ENCODE measurements around the gene CD300LF. TPM values are rescaled to one million over a fixed set of nuclear protein-coding genes. Genes with fewer than 3 reads are reported as not detected.

CD300LF gene
- total RNA-seq, 1 experiment from 2014 or later = not detected

DNA sequence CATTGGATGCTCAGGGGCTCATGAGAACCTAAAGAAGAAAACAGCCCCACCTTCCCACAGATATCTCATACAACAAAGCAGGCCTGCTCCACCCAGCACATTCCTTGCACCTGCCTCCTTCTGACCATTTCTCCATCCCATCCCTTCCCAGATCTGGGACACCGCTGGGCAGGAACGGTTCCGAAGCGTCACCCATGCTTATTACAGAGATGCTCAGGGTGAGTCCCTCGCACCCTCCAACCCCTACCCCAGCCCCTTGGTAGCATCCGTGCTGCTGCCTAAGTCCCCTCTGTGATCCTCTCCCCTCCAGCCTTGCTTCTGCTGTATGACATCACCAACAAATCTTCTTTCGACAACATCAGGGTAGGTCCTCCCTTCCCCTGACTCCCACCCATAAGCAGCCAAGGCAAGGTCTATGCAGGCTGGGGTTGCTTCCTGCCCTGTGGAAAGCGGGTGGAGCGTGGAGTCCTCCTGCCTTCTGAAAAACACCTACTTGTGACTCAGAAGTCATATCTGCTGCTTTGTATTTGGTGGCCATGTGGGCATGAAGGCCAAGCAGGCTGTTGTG is 30.3 kb upstream of the CD300LF start:
- peak in 1 of 2 experiments; percentile 45 for DNase-seq (ENCODE audit: low read depth in 1 of 2, low spot score in 2 of 2)
- Histone ChIP-seq H3K4me1 (replicated peaks) (peaks cover 53% of the 10 kb centered on the region), H3K27ac (no peak overlapping the region), H3K27me3 (replicated peaks) (no peaks in the 10 kb centered on the region), H3K36me3 (no peaks in the 10 kb centered on the region), H3K4me3 (no peak overlapping the region), H3K9me3 (replicated peaks) (no peaks in the 10 kb centered on the region)

- H3K27me3 ChIP-seq (replicated peaks) = peaks cover 5% of the 10 kb centered on the region
- H3K36me3 ChIP-seq = no peaks in the 10 kb centered on the region
- H3K9me3 ChIP-seq (replicated peaks) = no peaks in the 10 kb centered on the region
- H3K4me1 ChIP-seq (replicated peaks) = peaks cover 56% of the 10 kb centered on the region
- no peak overlapping the region for H3K4me3 ChIP-seq
- H3K27ac ChIP-seq = no peak overlapping the region
- DNase-seq (ENCODE audit: low read depth in 1 of 2, low spot score in 2 of 2) = peak; percentile 72 to 73
Observed at GRCh38 chr17:74742153-74742515, 29.4 kb upstream of the CD300LF start.

DNA sequence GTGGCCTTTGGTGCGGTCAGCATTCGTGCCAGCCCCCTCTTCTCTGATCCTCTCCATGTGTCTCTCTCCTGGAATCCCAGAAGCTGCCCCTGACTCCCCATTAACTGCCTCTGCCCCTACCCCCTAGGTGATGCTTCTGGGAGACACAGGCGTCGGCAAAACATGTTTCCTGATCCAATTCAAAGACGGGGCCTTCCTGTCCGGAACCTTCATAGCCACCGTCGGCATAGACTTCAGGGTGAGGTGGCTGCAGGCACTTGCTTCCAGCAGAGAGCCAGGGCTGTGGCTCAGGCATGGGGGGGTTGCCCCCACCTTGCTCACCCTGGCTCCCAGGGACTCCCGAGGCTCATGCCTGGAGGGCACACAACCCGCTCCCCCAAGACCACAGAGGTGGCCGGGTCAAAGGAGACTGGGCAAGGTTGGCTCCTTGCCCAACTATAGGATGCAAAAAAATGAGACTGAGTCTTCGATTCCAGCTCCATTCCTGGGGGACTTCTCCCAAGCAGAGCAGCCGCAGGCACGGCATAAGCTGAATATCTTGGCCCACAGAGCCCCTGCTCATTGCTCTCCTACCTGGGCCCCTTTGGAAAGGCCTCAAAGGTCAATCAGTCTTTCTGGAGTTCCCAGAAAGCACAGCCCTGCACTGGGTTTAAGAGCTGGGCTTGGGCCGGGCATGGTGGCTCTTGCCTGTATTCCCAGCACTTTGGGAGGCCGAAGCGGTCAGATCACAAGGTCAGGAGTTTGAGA is 28.1 kb upstream of the CD300LF start:
- DNase-seq (ENCODE audit: low read depth in 1 of 2, low spot score in 2 of 2) = peak in 1 of 2 experiments; percentile 45
- Histone ChIP-seq H3K9me3 (replicated peaks) (no peaks in the 10 kb centered on the region), H3K36me3 (no peaks in the 10 kb centered on the region), H3K4me3 (no peak overlapping the region), H3K27ac (no peak overlapping the region), H3K4me1 (replicated peaks) (peaks cover 57% of the 10 kb centered on the region), H3K27me3 (replicated peaks) (peaks cover 13% of the 10 kb centered on the region)

- peaks cover 13% of the 10 kb centered on the region for H3K27me3 ChIP-seq (replicated peaks)
- H3K4me1 ChIP-seq (replicated peaks) = peaks cover 57% of the 10 kb centered on the region
- H3K9me3 ChIP-seq (replicated peaks) = no peaks in the 10 kb centered on the region
- no peak overlapping the region for H3K27ac ChIP-seq
- DNase-seq (ENCODE audit: low read depth in 1 of 2, low spot score in 2 of 2) = peak in 1 of 2 experiments; percentile 36
- no peak overlapping the region for H3K4me3 ChIP-seq
- H3K36me3 ChIP-seq = no peaks in the 10 kb centered on the region
Observed at GRCh38 chr17:74740173-74740572, 27.4 kb upstream of the CD300LF start.

DNA sequence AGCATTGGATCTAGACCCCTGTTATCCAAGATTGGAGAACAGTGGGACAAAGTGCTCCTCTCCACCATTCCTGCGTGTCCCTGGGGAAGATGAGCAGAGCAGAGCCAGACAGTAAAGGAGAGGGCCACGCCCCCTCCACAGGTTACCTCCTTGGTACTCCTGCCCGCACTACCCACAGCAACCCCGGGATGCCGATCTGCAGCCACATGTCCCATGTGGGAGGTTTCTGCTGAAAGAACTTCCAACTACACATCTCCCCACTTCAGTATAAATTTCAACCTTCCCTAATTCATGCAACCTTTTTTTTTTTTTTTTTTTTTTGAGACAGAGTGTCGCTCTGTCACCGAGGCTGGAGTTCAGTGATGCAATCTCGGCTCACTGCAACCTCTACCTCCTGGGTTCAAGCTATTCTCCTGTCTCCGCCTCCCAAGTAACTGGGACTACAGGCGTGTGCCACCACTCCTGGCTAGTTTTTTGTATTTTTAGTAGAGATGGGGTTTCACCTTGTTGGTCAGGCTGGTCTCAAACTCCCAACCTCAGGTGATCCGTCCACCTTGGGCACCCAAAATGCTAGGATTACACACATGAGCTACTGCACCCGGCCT is 26.6 kb upstream of the CD300LF start:
- Histone ChIP-seq H3K9me3 (replicated peaks) (no peaks in the 10 kb centered on the region), H3K27ac (no peak overlapping the region), H3K4me1 (replicated peaks) (peaks cover 51% of the 10 kb centered on the region), H3K27me3 (replicated peaks) (peaks cover 13% of the 10 kb centered on the region), H3K4me3 (no peak overlapping the region), H3K36me3 (no peaks in the 10 kb centered on the region)
- DNase-seq (ENCODE audit: low read depth in 1 of 2, low spot score in 2 of 2) = no peak

DNA sequence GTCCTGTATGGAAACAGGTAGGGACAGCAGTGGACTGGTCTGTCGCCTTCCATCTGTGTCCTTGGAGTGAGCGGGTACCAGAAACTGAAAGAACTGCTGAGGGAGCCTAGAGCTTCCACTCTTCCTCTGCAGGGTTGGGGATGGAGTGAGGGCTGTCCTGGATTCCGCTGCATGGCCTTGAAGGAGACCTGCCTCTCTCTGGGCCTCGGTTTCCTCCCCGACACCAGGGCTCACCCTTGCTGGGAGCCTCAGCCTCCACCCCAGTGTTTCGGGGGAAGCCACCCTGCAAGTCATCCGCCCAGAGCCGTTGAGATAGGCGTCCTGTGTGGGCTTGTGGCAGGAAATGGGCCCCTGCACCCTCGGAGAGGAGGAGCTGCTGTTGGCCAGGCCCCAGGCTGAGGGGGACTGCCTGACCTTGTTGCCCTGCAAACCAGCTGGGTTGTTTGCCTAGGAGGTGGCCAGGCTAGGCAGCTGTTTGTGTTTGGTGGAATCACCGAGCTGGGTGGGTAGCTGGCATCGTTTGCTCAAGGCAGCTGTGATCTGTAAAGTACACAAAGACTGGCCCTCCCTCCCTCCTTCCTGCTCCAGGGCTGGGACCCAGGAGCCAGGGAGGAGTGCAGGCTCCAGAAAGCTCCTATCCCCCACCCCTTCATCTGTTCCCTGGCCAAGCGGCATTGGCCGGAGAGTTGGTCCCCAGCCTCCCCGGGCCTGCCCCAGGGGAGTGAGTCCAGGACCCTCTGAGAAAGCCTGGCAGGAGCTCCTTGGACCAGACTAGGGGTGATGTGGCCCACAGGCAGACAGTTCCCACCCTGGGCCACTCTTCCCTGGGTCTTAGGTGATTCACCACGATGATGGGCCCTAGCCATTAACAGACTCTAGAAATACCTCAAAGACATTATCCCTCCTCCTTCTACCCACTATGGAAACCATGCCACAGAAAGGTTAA is 25.6 kb upstream of the CD300LF start:
- H3K4me3 ChIP-seq = peak overlapping the region; percentile 34
- H3K9me3 ChIP-seq (replicated peaks) = no peaks in the 10 kb centered on the region
- no peaks in the 10 kb centered on the region for H3K36me3 ChIP-seq
- peak overlapping the region; percentile 21 for H3K27ac ChIP-seq
- peaks cover 13% of the 10 kb centered on the region for H3K27me3 ChIP-seq (replicated peaks)
- DNase-seq (ENCODE audit: low read depth in 1 of 2, low spot score in 2 of 2) = peak; percentile 90 to 94
- peaks cover 48% of the 10 kb centered on the region for H3K4me1 ChIP-seq (replicated peaks)

DNA sequence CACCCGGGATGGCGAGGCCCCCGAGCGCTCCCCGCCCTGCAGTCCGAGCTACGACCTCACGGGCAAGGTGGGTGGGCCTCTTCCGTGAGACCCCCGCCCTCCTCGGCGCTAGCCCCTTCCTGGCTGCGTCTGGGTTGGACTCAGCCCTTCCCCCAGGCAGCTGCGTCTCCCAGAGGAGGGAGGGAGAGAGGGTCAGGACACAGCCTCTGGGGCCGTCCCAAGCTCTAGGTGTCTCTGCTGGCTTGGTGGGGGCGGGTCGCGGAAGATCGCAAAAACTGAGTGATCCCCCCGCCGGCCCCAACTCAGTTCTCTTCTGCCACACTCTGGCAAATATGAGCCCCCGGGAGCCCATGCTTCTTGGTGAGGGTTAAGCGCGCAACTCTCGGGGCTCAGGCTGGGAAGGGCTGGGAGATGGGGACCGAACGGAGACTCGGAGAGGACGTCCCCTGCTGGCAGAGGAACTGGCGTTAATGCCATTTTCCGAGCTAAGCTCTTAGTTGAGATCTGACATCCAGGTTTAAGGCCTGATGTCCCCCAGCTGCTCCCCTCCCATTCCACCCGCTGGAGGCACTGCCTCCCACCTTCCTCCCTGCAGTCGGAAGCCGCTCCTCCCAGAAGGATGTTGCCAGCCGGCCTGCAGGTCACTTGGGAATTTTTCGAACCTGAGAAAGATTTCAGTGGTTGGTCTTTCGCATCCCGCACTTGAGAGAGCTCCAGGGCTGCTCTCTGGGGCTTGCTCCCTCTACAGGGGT is 24.8 kb upstream of the CD300LF start:
- H3K9me3 ChIP-seq (replicated peaks) = 0 out of 2 replicates have a peak, but pooled peaks cover 3% of the 10 kb centered on the region
- H3K4me1 ChIP-seq (replicated peaks) = peaks cover 39% of the 10 kb centered on the region
- peaks cover 13% of the 10 kb centered on the region for H3K27me3 ChIP-seq (replicated peaks)
- peak overlapping the region; percentile 34 for H3K4me3 ChIP-seq
- DNase-seq (ENCODE audit: low read depth in 1 of 2, low spot score in 2 of 2) = peak; percentile 56 to 68
- H3K36me3 ChIP-seq = no peaks in the 10 kb centered on the region
- H3K27ac ChIP-seq = peak overlapping the region; percentile 21

DNA sequence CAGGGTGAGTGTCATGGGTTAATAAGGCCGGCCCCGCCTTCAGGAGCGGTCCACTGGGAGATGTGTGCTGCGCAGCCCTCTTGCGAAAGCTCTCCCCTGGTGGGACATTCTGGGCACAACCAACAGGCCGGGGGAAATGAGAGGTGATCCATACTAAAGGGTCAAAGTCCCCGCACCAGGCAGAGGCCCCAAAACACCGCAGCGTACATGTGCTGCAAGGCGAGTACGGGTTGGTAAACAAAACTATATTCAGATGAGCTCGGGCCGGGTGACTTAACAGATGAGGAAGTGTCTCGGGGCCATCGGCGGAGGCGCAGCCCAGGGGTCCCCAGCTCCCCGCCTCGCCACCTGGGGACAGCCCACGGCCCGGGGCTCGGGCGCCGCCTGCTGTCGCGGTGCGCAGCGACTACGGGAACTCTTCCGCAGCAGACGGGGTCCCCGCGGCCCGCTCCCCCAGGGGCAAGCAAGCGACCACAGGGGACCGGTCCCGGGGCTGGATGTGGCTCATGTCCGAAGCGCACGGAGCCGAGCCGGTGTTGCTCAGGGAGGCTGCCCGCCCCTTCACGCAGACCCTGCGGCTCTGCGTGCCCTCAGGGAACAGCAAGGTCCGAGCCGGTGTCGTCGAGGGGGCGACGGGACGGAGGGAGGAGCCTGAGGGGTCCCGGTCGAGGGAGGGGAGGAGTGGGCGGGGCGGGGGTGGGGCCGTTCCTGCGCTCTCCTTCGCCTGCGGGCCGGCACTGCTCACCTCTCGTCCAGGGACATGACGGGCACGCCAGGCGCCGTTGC is 24.0 kb upstream of the CD300LF start, which contains the start of gene RAB37:
Gene RAB37, plus strand, starts transcription at position 744 of the 786 bp plus-strand sequence. Its CDS starts 17 bp downstream, at position 761.
- Histone ChIP-seq H3K4me3 (peak within 1 kb of the TSS; percentile 34), H3K36me3 (no peaks in the 10 kb centered on the region), H3K9me3 (replicated peaks) (0 out of 2 replicates have a peak, but pooled peaks cover 3% of the 10 kb centered on the region), H3K27ac (peak within 1 kb of the TSS; percentile 21), H3K27me3 (replicated peaks) (peaks cover 13% of the 10 kb centered on the region), H3K4me1 (replicated peaks) (peaks cover 31% of the 10 kb centered on the region)
- no peak for DNase-seq (ENCODE audit: low read depth in 1 of 2, low spot score in 2 of 2)

DNA sequence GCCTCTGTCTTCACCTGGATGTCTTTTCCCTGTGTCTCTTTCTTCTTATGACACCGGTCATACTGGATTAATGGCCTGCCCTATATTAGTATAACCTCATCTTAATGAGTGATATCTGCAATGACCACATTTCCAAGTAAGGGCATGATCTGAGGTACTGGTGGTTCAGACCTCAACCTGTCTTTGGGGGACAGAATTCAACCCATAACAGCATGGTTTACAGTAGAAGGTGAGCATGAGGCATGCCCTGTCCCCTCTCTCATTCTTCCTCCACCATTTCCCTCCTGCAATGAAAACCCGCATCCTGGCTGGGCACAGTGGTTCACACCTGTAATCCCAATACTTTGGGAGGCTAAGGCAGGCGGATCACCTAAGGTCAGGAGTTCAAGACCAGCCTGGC is 21.5 kb upstream of the CD300LF start:
- H3K36me3 ChIP-seq = no peaks in the 10 kb centered on the region
- DNase-seq (ENCODE audit: low read depth in 1 of 2, low spot score in 2 of 2) = no peak
- no peak overlapping the region for H3K4me3 ChIP-seq
- H3K4me1 ChIP-seq (replicated peaks) = peaks cover 27% of the 10 kb centered on the region
- H3K9me3 ChIP-seq (replicated peaks) = 0 out of 2 replicates have a peak, but pooled peaks cover 3% of the 10 kb centered on the region
- no peak overlapping the region for H3K27ac ChIP-seq
- H3K27me3 ChIP-seq (replicated peaks) = peaks cover 13% of the 10 kb centered on the region

DNA sequence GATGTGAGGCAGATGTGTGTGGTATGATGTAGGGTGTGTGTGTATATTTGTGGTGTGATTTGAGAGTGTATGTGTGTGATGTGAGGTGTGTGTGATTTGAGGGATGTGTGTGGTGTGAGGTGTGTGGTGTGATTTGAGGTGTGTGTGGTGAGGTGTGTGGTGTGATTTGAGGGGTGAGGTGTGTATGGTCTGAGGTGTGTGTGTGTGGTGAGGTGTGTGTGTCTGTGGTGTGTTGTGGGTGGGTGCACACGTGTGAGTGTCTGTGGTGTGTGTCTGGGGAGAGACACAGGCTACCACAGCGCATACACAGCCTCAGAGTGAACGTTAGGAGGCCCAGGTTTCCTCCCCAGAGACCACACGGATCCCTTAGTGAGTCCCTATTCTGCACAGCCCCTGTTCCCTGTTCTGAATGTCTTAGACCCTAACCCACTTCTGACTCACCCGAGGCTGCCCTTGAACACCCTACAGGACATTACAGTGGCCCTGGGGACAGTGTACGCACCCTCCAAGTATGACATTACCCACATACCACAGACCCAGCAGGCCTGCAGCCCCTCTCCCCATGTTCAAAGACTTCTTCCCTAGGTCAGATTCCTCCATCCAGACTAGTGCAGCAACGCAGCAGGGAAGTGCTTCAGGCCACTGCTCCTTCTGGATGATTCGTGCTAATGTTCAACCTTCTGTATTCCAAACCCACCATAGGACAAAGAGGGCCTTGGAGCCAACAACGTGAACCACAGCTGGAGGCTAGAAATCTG is 20.8 kb upstream of the CD300LF start:
- DNase-seq (ENCODE audit: low read depth in 1 of 2, low spot score in 2 of 2) = no peak
- peaks cover 13% of the 10 kb centered on the region for H3K27me3 ChIP-seq (replicated peaks)
- H3K9me3 ChIP-seq (replicated peaks) = 0 out of 2 replicates have a peak, but pooled peaks cover 3% of the 10 kb centered on the region
- no peaks in the 10 kb centered on the region for H3K36me3 ChIP-seq
- H3K27ac ChIP-seq = no peak overlapping the region
- peaks cover 20% of the 10 kb centered on the region for H3K4me1 ChIP-seq (replicated peaks)
- H3K4me3 ChIP-seq = no peak overlapping the region

- Histone ChIP-seq H3K27me3 (replicated peaks) (peaks cover 9% of the 10 kb centered on the region), H3K27ac (no peak overlapping the region), H3K9me3 (replicated peaks) (peaks cover 9% of the 10 kb centered on the region), H3K36me3 (no peaks in the 10 kb centered on the region), H3K4me1 (replicated peaks) (peaks cover 7% of the 10 kb centered on the region), H3K4me3 (no peak overlapping the region)
- no peak for DNase-seq (ENCODE audit: low read depth in 1 of 2, low spot score in 2 of 2)
Observed at GRCh38 chr17:74732042-74732867, 19.5 kb upstream of the CD300LF start.
